ENCODE measurements around the gene PIP5KL1.

Gene PIP5KL1

DNA sequence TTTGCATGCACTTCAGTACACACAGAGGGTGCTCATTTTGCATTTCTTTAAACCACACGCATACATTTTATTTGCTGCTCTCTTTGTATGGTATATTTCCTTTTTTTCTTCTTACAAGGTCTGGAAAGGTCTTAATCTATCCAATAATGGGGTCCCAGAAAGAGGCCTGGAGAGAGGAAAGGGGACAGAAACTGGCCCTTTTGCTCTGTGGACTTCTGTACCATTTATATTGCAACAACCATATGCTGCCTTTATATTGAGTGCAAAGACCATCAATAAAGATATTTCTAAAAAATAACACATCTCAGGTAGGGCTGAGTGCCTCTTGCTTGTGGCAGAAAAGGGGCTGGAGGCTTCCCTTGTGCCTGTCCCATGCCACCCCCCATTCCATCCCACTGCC lies 22.6 kb upstream of the PIP5KL1 start:
- no peak for ATAC-seq
- TF ChIP-seq ZNF565 (CRISPR knock-in tag; conservative IDR thresholded peaks at IDR 0.05; ENCODE audit: low read depth) (no peak), BACH2 (CRISPR knock-in tag; IDR thresholded peaks at IDR 0.05; ENCODE audit: borderline replicate concordance) (no peak), ISL1 (CRISPR knock-in tag; IDR thresholded peaks at IDR 0.05) (no peak), RARB (CRISPR knock-in tag; IDR thresholded peaks at IDR 0.05) (no peak), TOX (CRISPR knock-in tag; IDR thresholded peaks at IDR 0.05; ENCODE audit: borderline replicate concordance) (no peak)

DNA sequence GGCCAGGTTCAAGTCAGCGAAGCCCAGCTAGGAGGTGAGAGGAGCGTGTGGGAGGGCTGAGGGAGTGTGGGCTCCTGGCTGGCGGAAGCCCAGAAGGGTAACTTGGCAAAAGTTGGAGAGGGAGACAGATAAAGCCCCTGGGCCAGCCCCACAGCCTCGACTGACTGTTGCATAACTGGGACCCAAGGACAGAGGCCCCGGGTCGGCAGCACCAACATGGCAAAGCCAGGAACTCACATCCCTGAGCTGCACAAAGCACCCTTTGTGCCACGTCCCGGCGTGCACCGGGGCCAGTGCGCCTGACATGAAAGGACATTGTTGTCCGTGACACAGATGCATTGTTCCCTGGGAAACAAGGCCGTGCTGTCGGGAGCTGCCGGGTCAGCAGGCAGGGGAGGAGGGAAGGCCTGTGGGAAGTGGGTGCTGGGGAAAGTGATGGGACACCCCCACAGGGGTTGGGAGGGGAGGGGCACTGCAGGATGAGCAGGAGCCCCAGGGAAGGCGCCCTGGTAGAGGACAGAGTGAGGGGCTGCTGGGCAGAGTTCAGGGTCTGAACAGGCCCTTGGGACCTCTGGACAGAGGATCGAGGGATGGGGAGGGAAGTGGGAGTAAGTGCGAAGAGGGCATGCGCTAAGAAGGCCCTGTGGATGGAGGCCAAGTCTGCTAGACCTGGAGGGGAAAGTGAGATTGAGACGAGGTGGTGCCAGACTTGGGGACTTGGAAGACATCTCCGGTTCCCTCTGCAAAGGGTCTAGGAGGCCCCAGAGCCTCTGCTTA lies 20.1 kb upstream of the PIP5KL1 start:
- no peak for ATAC-seq
- TF ChIP-seq ZFP3 (CRISPR knock-in tag; IDR thresholded peaks at IDR 0.05) (no peak), ZNF8 (CRISPR knock-in tag; IDR thresholded peaks at IDR 0.05) (no peak), RARB (CRISPR knock-in tag; IDR thresholded peaks at IDR 0.05) (no peak), TOX (CRISPR knock-in tag; IDR thresholded peaks at IDR 0.05; ENCODE audit: borderline replicate concordance) (no peak)

DNA sequence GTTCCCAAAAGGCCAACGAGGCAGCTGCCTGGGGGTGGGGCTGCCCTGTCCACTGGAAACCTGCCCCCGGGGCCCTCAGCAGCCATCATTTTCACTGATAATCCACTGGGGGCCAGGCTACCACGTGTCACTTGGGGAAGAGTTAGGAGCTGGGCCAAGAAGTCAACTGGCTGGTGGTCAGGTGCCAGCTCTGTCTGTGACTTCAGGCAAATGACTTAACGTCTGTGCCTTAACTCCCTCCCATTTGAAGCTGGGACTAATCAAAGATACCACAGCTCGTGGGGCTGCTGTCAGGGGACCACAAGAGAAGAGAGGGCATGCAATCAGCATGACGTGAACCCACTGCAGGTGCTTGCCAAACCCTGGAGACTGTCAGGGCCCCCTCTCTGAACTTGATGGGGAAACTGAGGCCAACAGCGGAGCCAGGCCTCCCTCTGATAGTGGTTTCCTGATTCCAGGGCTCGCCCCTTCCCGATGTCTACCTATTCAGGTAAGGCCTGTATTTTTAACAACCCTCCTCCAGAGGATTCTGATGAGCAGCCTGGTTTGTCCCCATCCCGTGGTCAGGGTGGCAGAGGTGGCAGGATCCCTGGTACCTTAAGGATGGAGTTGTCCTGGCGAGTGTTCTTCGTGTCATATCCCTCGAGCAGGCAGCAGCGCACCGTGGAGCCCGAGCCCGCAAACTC lies 19.4 kb upstream of the PIP5KL1 start:
- no peak for ATAC-seq
- TF ChIP-seq TCF4 (CRISPR knock-in tag; IDR thresholded peaks at IDR 0.05; ENCODE audit: borderline replicate concordance): no peak
- TF ChIP-seq ZFP30 (CRISPR knock-in tag; IDR thresholded peaks at IDR 0.05): no peak
- TF ChIP-seq ZNF565 (CRISPR knock-in tag; conservative IDR thresholded peaks at IDR 0.05; ENCODE audit: low read depth): no peak
- TF ChIP-seq SNAI2 (CRISPR knock-in tag; IDR thresholded peaks at IDR 0.05): no peak
- TF ChIP-seq BACH2 (CRISPR knock-in tag; IDR thresholded peaks at IDR 0.05; ENCODE audit: borderline replicate concordance): no peak
- no peak for TF ChIP-seq CSDC2 (CRISPR knock-in tag; IDR thresholded peaks at IDR 0.05)
- no peak for TF ChIP-seq ARNTL (CRISPR knock-in tag; IDR thresholded peaks at IDR 0.05; ENCODE audit: borderline replicate concordance, low read depth)
- no peak for TF ChIP-seq ISL1 (CRISPR knock-in tag; IDR thresholded peaks at IDR 0.05)

DNA sequence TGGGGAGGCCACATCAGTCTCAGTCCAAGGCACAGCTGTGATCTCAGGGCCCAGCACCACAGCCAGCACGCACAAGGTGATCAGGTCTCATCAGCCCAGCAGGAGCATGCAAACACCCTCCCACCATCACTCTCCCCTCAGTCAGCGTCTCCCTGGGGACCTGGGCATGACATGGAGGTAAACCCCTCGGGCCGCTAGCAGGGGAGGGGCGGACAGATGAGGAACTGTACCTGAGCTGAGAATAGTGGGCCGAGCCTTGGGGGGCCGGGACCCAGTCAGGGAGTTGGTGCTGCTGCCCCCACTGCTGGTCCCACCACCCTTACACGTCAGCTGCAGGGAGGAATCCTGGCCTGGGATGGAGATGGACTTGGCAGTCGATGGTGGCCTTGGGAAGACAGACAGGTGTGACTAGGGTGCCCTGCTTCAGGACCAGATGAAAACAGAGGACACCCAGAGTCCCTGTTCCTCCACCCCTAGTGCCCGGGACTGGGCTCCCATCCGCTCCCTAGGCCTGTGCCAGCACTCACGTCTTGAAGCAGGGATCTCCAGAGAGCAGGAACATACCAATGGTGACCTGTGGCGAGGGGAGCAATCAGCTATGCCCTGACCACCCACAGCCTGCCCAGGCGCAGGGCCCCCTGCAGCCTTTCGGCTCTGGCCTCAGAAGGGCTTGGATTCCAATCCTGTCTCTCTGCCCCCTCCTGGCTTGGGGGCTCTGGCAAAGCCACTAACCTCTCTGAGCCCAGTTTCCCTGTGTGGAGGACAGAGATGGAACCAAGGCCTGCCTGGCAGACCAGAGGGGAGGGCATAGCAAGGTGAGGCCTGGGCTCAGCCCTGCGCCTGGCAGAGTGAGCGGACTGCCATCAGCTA lies 17.5 kb upstream of the PIP5KL1 start:
- no peak for ATAC-seq
- no peak for TF ChIP-seq BACH2 (CRISPR knock-in tag; IDR thresholded peaks at IDR 0.05; ENCODE audit: borderline replicate concordance)
- no peak for TF ChIP-seq ZNF8 (CRISPR knock-in tag; IDR thresholded peaks at IDR 0.05)
- TF ChIP-seq TOX (CRISPR knock-in tag; IDR thresholded peaks at IDR 0.05; ENCODE audit: borderline replicate concordance): no peak
- no peak for TF ChIP-seq ARNTL (CRISPR knock-in tag; IDR thresholded peaks at IDR 0.05; ENCODE audit: borderline replicate concordance, low read depth)
- no peak for TF ChIP-seq CSDC2 (CRISPR knock-in tag; IDR thresholded peaks at IDR 0.05)
- TF ChIP-seq ZC3H10 (CRISPR knock-in tag; IDR thresholded peaks at IDR 0.05): no peak
- no peak for TF ChIP-seq ZFP30 (CRISPR knock-in tag; IDR thresholded peaks at IDR 0.05)
- no peak for TF ChIP-seq RARB (CRISPR knock-in tag; IDR thresholded peaks at IDR 0.05)
- TF ChIP-seq ISL1 (CRISPR knock-in tag; IDR thresholded peaks at IDR 0.05): no peak
- no peak for TF ChIP-seq ESRRG (CRISPR knock-in tag; IDR thresholded peaks at IDR 0.05)
- TF ChIP-seq ZFP3 (CRISPR knock-in tag; IDR thresholded peaks at IDR 0.05): no peak
- TF ChIP-seq GLIS3 (CRISPR knock-in tag; IDR thresholded peaks at IDR 0.05): no peak

DNA sequence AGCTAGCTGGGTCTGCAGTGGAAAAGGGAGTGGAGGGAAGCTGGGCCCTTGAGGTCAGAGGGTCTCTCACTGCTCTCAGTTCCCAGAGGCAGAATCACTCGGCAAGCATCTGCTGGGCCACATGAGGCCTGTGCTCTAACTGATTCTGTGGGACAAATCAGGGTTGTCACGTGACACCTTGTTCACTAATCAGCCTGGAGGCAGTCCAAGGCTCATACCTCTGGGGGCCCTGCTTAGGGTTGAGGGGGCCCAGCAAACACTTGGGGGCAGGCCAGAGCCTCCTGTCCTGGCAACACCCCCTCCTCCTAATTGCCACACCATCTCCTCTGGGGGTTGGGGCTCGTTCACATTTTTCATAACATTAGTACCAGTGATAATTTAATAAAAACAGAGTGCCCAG lies 16.2 kb upstream of the PIP5KL1 start:
- no peak for ATAC-seq
- TF ChIP-seq PPARA (CRISPR knock-in tag; IDR thresholded peaks at IDR 0.05; ENCODE audit: borderline replicate concordance): no peak
- no peak for TF ChIP-seq OSR1 (CRISPR knock-in tag; IDR thresholded peaks at IDR 0.05)
- TF ChIP-seq ZNF70 (CRISPR knock-in tag; IDR thresholded peaks at IDR 0.05): no peak
- no peak for TF ChIP-seq ISL1 (CRISPR knock-in tag; IDR thresholded peaks at IDR 0.05)
- no peak for TF ChIP-seq TCF4 (CRISPR knock-in tag; IDR thresholded peaks at IDR 0.05; ENCODE audit: borderline replicate concordance)
- TF ChIP-seq ZNF565 (CRISPR knock-in tag; conservative IDR thresholded peaks at IDR 0.05; ENCODE audit: low read depth): no peak
- no peak for TF ChIP-seq ARNTL (CRISPR knock-in tag; IDR thresholded peaks at IDR 0.05; ENCODE audit: borderline replicate concordance, low read depth)

DNA sequence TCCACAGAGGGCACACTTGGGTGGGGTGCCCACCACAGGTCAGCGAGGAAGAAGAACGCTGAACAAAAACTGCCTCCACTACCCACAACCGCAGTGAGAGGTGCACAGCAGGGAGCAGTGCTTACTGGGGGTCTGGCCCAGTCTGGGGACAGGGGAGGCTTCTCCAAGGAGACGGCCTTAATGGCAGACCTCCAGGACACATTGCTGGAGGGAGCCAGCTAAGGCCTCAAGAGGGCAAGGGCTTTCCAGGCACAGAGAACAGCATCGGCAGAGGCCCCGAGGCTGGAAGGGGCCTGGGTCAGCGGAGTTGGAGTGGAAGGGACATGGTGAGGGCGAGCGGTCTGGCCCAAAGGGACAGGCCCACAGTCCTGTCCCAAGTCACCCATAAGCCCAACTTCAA lies 15.4 kb upstream of the PIP5KL1 start:
- TF ChIP-seq PPARA (CRISPR knock-in tag; IDR thresholded peaks at IDR 0.05; ENCODE audit: borderline replicate concordance): no peak
- no peak for TF ChIP-seq ZFP3 (CRISPR knock-in tag; IDR thresholded peaks at IDR 0.05)
- no peak for TF ChIP-seq ZNF565 (CRISPR knock-in tag; conservative IDR thresholded peaks at IDR 0.05; ENCODE audit: low read depth)
- TF ChIP-seq ZFP30 (CRISPR knock-in tag; IDR thresholded peaks at IDR 0.05): no peak
- no peak for TF ChIP-seq ZNF8 (CRISPR knock-in tag; IDR thresholded peaks at IDR 0.05)
- TF ChIP-seq ISL1 (CRISPR knock-in tag; IDR thresholded peaks at IDR 0.05): no peak
- no peak for TF ChIP-seq ZNF70 (CRISPR knock-in tag; IDR thresholded peaks at IDR 0.05)
- ATAC-seq: no peak

GRCh38 chr9:127945338-127945737 lies 14.8 kb upstream of the PIP5KL1 start:
- no peak for ATAC-seq
- TF ChIP-seq ZNF565 (CRISPR knock-in tag; conservative IDR thresholded peaks at IDR 0.05; ENCODE audit: low read depth) (no peak), TSHZ2 (CRISPR knock-in tag; IDR thresholded peaks at IDR 0.05) (no peak), SNAI2 (CRISPR knock-in tag; IDR thresholded peaks at IDR 0.05) (no peak), RARB (CRISPR knock-in tag; IDR thresholded peaks at IDR 0.05) (no peak), TOX (CRISPR knock-in tag; IDR thresholded peaks at IDR 0.05; ENCODE audit: borderline replicate concordance) (no peak), TCF4 (CRISPR knock-in tag; IDR thresholded peaks at IDR 0.05; ENCODE audit: borderline replicate concordance) (no peak), CSDC2 (CRISPR knock-in tag; IDR thresholded peaks at IDR 0.05) (no peak), ZC3H10 (CRISPR knock-in tag; IDR thresholded peaks at IDR 0.05) (no peak), ARNTL (CRISPR knock-in tag; IDR thresholded peaks at IDR 0.05; ENCODE audit: borderline replicate concordance, low read depth) (no peak), ESRRG (CRISPR knock-in tag; IDR thresholded peaks at IDR 0.05) (no peak), BACH2 (CRISPR knock-in tag; IDR thresholded peaks at IDR 0.05; ENCODE audit: borderline replicate concordance) (no peak), ISL1 (CRISPR knock-in tag; IDR thresholded peaks at IDR 0.05) (no peak), ZFP3 (CRISPR knock-in tag; IDR thresholded peaks at IDR 0.05) (no peak)

Measured in SK-N-SH treated with all-trans-retinoic acid at 6 μM for 48 hours (cell line).